Mononuclear cell (primary cell): Measurements from ENCODE around the gene RWDD3. TPM values are rescaled to one million over a fixed set of nuclear protein-coding genes. Genes with fewer than 3 reads are reported as not detected.

Experiments used
- H3K27me3 ChIP-seq: 2 replicates; pipeline ENCODE4 v1.6.0; 2011; ENCODE audit warnings: low read length, control low read depth; ENCODE audit not compliant: insufficient read depth
- H3K4me1 ChIP-seq: 2 replicates; pipeline ENCODE4 v1.5.1; 2011; ENCODE audit warnings: mild to moderate bottlenecking, low read length, control low read depth; ENCODE audit not compliant: insufficient read depth
- H3K4me3 ChIP-seq: 2 replicates; pipeline ENCODE4 v1.5.1; 2011; ENCODE audit warnings: mild to moderate bottlenecking, low read length, moderate library complexity
- H3K9me3 ChIP-seq: 2 replicates; pipeline ENCODE4 v1.5.1; 2011; ENCODE audit warnings: low read depth, mild to moderate bottlenecking, control low read depth, low read length
- total RNA-seq: library from RNA; depleted of rRNA; stranded (reverse); fragments of >200 nt; gene quantifications from one replicate; pipeline ENCODE4 v1.2.3, GENCODE V29; 2012

Gene RWDD3
- total RNA-seq, 1 donor: 13.7 TPM

GRCh38 chr1:95221306-95221705, 12.7 kb upstream of the RWDD3 start:
- no peaks in the 10 kb centered on the region for H3K9me3 ChIP-seq
- peaks cover 13% of the 10 kb centered on the region for H3K27me3 ChIP-seq
- no peak overlapping the region for H3K4me3 ChIP-seq
- no peaks in the 10 kb centered on the region for H3K4me1 ChIP-seq

DNA sequence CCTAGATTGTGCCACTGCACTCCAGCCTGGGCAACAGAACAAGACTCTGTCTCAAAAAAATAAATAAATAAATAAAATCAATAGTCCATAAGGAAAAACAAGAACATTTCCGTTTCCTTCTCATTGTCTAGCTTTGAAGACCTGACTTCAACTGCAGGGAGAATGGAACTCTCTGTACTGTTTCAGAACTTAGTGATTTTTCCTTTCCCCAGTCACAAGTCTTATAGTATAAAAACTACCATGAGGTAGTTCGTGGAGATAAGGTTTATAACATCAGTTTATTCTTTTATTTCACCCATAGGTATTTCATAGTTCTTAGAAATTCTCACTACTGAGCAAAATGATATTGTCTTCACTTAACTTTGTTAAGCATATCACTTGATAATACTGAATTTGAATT, 11.4 kb upstream of the RWDD3 start:
- Histone ChIP-seq H3K4me1 (no peaks in the 10 kb centered on the region), H3K4me3 (no peak overlapping the region), H3K27me3 (peaks cover 9% of the 10 kb centered on the region), H3K9me3 (no peaks in the 10 kb centered on the region)

DNA sequence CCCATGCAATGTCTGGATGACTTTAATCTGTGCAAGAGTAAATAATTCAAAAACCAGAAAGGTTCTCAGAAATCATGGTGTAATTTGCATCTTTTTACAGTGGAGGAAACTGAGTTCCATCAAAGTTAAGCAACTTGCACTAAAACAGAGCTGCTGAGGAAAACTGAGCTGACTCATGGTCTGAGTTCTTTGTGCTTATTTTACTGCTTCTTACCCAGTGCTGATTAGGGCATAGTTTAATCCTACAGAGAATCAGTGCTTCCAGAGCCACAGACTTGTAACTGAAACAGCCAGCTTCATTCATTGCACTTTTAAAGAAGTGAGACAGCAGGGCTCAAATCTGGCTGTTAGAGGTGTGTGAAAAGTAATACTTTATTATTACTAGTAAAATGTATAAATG, 10.9 kb upstream of the RWDD3 start:
- Histone ChIP-seq H3K4me3 (no peak overlapping the region), H3K27me3 (peaks cover 9% of the 10 kb centered on the region), H3K4me1 (no peaks in the 10 kb centered on the region), H3K9me3 (no peaks in the 10 kb centered on the region)

DNA sequence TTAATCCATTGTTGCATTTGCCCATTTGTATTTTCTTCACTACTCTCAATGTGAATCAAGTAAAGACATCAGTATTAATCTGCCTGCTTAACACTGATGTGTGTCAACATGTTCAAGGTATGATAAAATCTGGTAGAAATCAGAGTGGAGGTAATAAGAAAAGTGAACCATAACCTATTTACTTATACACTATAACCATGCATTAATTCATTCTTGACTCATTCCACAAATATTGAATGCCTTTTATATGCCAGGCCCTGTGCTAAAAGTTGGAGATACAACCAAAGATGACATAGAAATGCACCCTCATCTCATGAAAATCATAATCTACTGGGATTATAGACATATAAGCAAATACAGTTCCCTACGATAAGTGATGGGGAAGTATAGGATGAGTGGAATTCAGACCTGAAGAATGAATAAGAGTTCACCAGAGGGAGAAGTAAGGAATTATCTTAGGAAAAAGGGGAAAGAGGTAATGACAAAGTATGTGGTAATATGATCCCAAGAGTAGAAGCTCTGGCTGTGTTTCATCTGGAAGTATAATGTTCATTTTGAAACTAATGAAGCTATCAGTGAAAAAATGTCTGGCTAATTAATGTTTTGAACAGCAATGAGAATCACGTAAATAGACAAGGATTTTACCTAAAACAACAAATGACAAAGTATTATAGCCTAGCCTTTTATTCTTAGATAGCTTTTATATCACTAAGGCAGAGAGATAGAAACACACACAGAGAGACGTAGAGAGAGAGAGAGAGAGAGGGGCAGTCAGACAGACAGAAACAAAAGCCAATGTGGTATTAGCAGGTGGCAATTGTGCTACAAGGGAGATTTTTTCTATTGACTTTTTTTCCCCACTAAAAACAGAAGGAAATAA, 7.0 kb upstream of the RWDD3 start:
- Histone ChIP-seq H3K4me1 (no peaks in the 10 kb centered on the region), H3K4me3 (no peak overlapping the region), H3K9me3 (no peaks in the 10 kb centered on the region), H3K27me3 (peaks cover 34% of the 10 kb centered on the region)

DNA sequence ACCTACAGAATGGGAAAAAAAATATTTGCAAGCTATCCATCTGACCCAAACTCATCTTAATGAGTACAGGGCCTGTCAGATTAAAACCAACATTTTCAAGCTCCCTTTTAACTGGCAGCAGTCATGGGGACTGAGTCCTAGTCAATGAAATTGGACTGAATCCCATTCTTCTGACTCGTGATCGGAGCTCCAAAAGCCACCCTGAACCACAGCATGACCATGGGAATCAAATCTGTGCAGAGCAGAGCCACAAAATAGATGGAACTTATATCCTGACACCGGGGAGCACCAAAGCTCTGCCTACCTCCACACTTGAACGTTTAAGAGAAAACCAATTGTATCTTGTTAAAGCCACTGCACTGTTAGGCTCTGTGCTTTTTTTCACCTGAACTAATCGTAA, 5.0 kb upstream of the RWDD3 start:
- Histone ChIP-seq H3K4me3 (no peak overlapping the region), H3K27me3 (peaks cover 39% of the 10 kb centered on the region), H3K9me3 (no peaks in the 10 kb centered on the region), H3K4me1 (peaks cover 6% of the 10 kb centered on the region)

- peaks cover 9% of the 10 kb centered on the region for H3K4me1 ChIP-seq
These were observed 4.3 kb upstream of the RWDD3 start for GRCh38 chr1:95229706-95230105.

DNA sequence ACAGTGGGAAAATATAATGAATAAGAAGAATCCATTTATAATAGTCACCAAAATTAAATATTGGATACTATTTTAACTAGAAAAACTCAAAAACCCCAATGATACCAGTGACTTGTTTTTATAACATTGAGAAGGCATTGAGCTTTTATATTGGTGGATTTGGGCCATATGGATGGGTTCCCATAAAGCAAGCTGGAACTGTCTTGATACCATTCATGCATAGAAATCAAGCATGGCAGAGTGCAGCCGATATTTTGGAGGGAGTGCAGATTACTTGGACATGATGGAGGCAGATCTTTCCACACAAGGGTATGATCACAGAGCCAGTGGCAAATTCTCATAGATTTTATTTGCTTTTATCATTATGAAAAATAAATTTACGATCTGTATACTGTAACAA, 3.8 kb upstream of the RWDD3 start:
- peaks cover 35% of the 10 kb centered on the region for H3K27me3 ChIP-seq
- peaks cover 11% of the 10 kb centered on the region for H3K4me1 ChIP-seq
- H3K4me3 ChIP-seq: no peak overlapping the region
- H3K9me3 ChIP-seq: no peaks in the 10 kb centered on the region

More at GRCh38 chr1:95229706-95230105, 4.3 kb upstream of the RWDD3 start:
- no peaks in the 10 kb centered on the region for H3K9me3 ChIP-seq
- peaks cover 35% of the 10 kb centered on the region for H3K27me3 ChIP-seq
- H3K4me3 ChIP-seq: no peak overlapping the region

- H3K27me3 ChIP-seq: peaks cover 33% of the 10 kb centered on the region
These were observed 3.2 kb upstream of the RWDD3 start for GRCh38 chr1:95230768-95231191.

DNA sequence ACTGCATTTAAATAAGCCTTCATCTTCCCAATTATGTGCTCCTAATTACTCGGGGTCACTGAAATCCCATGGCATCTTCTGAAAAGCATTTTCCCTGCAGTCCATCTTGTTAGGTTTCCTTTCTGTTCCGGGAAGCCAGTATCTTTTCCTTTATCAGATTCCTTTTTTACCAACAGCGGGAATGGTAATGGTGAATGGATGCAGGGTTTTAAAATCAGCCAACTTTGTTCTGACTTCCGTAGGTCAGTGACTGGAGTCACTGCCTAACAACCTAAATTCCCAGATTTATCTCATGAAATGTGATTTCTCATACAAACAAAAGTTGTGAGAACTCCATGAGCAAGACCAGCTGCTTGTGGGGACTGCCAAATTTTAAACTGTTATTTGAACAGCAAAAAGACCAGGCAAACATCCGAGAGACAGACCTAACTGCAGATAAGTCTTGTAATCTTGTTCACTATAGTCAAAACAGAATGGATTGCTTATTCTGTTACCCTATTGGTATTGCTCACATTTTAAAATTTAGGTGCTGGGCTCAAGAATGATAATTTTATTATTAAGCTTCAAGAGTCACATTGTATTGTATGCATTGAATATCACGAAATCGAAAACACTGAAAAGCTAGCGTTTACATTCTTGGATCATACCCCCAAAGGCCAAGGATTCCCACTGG, 1.2 kb upstream of the RWDD3 start:
- Histone ChIP-seq H3K9me3 (no peaks in the 10 kb centered on the region), H3K4me3 (no peak overlapping the region), H3K4me1 (peaks cover 20% of the 10 kb centered on the region), H3K27me3 (peaks cover 32% of the 10 kb centered on the region)

More at GRCh38 chr1:95230768-95231191, 3.2 kb upstream of the RWDD3 start:
- H3K9me3 ChIP-seq: no peaks in the 10 kb centered on the region
- H3K4me3 ChIP-seq: no peak overlapping the region
- peaks cover 16% of the 10 kb centered on the region for H3K4me1 ChIP-seq

DNA sequence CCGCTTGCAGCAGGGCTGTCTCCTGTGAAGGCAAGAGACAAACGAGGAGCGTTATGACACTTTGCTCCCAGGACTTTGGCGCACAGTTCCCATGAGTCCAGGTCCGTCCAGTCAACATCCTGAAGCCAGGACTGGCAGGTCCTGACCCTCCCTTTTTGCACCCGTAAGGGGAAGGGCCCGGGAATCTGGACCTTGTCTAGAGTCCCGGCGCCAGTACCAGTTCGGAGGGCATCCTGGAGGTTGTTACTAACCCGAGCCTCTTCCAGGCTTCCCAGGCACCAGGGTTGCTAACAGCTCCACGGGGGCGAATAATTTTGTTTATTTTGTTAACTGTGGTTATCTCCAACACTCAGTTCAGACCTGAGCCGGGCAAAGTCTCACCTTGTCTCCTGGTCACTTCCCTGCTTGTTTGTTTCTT, 682 bp upstream of the RWDD3 start:
- Histone ChIP-seq H3K4me3 (peak overlapping the region; percentile 74), H3K4me1 (peaks cover 20% of the 10 kb centered on the region), H3K27me3 (peaks cover 32% of the 10 kb centered on the region), H3K9me3 (no peaks in the 10 kb centered on the region)

DNA sequence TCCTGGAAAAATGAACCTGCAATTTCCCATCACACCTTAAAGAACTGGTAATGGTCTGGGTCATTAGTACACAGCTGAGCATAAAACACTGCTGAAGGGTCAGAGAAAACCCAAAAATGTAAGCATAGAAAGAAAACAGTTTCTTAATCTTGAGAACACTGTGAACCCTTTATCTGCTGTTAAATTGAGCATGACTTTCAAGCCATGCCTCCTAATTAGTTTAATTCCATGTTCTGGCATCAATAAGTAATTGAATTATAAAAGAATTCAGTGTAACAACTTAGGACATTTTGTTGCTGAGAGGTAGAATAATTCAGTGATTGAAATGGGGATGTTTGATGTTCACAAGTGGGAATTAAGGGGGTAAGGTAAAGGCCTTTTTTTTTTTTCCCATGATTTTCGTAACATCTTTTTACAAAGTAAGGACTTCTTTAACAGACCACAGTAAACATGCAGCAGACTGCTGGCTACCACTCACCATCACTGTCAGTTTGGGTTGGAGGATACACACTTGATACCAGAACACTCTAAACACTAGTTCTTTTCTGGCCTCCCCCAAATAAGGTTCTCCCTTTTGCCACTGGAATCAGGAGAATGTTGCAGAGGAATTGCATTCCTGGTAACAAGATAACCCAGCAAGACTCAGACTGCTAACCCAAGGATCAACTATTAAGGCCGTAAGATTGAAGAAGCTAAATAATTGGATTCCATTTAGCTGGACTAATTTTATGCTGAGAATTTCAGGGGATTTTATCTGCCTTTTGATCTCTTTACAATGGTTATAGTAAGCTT, 3.0 kb downstream of the RWDD3 start:
- Histone ChIP-seq H3K4me3 (no peak overlapping the region), H3K4me1 (peaks cover 20% of the 10 kb centered on the region)

DNA sequence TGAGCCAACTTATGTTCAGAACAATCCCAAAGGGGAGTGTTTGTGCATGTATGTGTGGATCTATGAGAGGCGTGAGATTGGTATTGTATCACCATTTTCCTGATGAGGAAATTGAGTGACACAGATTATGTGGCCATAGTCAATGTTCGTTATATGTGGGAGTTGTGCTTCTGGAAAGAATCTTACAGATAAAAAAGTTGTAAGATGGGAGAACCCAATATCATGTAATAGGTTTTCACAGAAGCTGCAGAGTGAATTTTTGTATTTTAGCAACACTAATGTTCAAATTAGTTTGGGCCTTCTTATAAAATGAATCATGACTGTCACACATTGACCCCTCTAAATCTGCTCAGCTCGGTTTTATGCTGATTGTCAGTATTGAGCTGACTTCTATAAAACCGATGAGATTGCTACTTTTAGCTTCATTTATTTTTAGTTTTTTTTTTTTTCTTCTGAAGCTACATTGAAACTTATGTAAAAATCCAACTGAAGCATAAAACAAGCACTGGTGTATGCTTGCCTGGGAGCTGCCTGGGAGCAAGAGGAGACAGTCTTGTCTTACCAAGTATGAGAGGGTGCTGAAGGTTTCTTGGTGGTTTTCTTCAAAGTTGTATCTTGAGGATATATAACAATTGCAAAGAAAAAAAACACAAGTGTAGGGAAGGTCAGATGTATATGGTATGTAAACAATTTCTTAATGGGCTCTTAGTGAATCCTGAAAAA, 4.1 kb downstream of the RWDD3 start:
- Histone ChIP-seq H3K27me3 (no peaks in the 10 kb centered on the region), H3K4me3 (no peak overlapping the region), H3K9me3 (no peaks in the 10 kb centered on the region), H3K4me1 (peaks cover 20% of the 10 kb centered on the region)

More for the DNA sequence above, 3.0 kb downstream of the RWDD3 start:
- Histone ChIP-seq H3K27me3 (peaks cover 5% of the 10 kb centered on the region), H3K9me3 (no peaks in the 10 kb centered on the region)

GRCh38 chr1:95245029-95245428, 11.0 kb downstream of the RWDD3 start:
- Histone ChIP-seq H3K9me3 (no peaks in the 10 kb centered on the region), H3K4me3 (no peak overlapping the region), H3K4me1 (no peaks in the 10 kb centered on the region), H3K27me3 (no peaks in the 10 kb centered on the region)

- Histone ChIP-seq H3K4me3 (no peak overlapping the region), H3K9me3 (no peaks in the 10 kb centered on the region), H3K27me3 (no peaks in the 10 kb centered on the region), H3K4me1 (no peaks in the 10 kb centered on the region)
These were observed 12.5 kb downstream of the RWDD3 start for GRCh38 chr1:95246511-95246910.
